DMS79 treated with DMSO at 0.1 percent for 48 hours (cell line): ENCODE measurements around the gene TRIM40.

Experiments used
- DNase-seq: peaks from one replicate; lab custom pipeline; 2025; lab: John Stamatoyannopoulos, UW

The TRIM40 gene

DNA sequence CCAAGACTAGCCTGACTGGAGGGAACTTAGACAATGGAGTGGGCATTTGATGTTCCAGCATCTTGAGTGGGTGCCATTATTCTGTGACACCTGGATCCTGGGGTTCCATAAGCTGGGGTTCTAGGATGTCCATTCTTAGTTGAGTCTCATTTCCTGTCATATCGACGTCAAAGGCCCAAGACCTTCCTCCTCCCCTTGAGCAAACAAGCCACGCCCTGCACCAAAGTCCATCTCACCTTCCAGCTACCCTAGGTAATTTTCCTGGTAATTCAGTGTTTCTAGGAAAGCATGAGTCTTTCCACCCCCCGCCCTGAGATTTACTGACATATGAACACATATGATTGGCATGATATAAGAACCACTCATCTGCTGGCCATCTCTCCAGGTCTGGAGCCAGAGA, at the start of gene TRIM40:
TSS of gene TRIM40 (plus strand) at position 384 of the 400 bp plus-strand sequence. CDS start 897 bp downstream, outside the sequence.
- DNase-seq = no peak

- DNase-seq = no peak
These were observed 48.1 kb upstream of the TRIM40 start for GRCh38 chr6:30087876-30088275.

DNA sequence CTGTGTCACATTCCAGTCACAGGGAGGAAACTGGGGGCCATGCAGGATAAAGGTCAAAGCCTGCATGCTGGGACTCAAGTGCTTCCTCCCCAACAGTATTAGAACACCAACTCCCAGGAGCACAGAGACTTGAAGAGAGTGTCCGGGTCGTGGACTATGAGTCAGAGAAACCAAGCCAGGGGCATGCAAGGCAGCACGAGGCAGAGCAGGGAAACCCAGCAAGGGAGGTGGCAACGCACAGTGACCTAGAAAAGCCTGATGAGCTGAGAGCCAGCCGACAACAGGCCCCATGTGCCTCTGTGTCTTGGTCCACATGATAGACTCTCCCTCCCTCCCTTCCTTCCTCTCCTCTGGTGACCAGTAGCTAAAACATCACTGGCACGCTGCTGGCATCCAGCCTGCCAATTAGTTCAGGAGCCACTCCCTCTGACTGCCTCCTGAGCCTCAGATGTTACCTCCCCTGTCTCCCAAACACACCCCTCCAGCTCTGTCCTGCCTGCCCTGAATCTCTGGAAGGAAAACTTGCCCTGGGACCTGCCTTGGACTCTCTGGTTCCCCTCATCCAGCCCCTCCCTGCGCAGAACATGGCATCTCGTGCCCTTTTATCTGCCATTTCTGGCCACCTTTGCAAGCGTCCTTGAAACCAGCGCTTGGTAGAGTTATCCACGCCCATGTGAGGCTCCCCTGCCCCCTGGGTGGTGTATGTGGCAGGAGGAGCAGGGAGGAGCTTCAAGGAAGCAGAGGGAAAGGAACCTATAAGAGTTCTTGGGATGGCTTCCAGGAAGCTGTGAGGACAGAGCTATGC, 44.2 kb upstream of the TRIM40 start:
- DNase-seq = no peak

DNA sequence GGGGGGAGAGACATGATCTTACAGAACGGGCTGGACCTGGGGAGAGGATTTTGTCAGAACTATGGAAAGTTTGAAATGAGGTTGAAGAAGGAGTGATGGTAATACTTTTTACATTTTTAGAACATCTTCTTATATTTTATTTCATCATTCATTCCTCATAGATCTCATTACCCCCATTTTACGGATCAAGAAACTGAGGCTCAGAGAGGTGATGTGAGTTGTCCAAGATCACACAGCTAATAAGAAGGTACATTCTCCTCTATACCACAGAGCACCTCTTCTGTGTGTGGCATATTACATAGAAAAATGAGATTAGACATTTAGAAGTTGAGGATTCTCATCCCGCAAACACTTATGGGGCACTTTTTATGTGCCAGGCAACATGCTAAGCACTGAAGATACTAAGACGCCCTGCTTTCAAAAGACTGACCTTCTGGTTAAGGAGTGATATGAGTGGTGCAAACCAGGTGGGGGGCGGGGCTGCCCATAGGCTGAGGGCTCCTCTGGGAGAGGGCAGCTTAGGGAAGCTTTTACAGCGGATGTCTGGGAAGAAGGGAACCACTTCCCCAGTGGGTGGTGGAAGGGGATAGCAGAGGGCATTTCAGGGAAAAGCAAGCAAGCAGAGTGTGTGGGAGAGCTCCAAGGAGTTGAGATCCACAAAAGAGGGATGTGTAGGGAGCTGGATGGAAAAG, 42.9 kb upstream of the TRIM40 start:
- no peak for DNase-seq

DNA sequence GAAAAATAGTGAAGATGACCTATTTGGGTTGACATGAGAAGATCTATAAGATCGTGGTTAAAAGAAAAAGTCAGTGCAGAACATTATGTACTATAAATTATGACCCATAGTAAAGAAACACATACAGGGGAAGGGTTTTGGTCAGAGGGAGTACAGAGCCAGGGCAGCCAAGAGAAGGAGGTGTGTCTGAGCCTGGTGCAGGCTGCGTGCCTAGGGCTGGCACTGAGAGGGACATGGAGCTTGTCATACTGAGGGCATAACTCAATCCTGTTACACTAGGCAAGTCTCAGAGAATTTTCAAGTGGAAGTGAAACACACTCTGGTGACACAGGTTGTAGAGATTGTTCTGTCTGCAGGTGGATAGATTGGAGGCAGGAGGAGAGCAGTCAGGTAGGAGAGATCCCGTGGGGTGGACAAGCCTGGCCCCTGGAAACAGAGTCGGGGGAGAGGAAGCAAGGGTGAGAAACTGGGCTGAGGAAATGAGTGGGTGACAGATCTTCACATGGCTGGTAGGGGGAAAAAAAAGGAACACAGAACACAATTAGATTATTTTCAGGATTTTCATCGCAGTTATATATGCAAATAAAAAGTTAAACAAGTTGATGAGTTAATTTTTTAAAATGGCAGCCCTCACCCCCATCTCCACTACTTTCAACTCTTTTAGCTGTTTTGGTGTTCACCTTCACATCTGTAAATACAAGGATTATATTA, 41.8 kb upstream of the TRIM40 start:
- DNase-seq = no peak

- no peak for DNase-seq
These were observed 39.1 kb upstream of the TRIM40 start for GRCh38 chr6:30096829-30097228.

GRCh38 chr6:30097902-30098768, 37.8 kb upstream of the TRIM40 start:
- DNase-seq = no peak

- no peak for DNase-seq
These were observed 35.8 kb upstream of the TRIM40 start for GRCh38 chr6:30100154-30100553.

- DNase-seq = peak; percentile 9
These were observed 35.1 kb upstream of the TRIM40 start for GRCh38 chr6:30100585-30101443.

DNA sequence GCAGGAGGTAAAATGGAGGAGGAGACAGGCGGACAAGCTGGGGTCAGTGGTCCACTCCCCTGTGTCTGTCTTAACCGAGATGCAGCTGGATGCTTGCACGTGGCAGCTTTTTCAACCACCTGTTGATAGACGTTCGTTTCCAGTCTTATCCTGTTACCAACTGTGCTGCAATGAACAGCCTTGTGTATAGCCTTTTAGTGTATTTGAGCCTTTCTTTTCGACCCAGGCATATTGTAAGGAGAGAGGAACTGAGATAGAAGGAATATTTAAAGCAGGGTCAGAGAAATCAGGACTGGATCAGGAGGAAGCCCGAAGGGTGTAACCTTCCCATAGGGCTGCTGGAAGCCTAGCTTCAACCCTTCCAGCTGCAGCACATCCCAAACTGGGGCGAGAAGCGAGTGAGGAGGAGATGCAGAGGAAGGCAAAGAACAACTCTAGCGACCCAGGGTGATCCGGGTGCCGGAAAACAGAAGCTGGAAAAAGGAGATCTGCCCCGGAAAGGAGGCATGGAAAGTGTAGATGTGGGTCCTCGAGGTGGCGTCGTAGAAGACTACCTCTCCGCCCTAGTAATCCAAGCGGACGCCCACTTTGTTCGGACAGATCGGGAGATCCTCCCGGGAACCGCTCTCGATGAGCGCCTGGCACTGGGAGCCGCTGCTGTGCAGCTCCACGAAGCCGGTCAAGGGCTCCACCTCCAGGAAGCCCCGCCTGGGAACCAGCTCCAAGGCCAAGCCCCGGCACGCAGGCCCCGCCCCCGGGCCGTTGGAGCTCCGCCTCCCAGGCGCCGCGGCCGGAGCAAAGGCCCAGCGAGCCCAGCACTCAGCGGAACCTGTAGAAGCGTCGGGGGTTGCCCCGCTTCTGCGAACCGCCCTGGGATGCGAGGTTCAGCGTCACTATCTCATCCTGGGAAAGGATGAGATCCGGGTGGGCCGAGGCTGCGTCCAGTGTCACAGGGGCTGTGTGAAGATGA, 34.2 kb upstream of the TRIM40 start:
- no peak for DNase-seq

DNA sequence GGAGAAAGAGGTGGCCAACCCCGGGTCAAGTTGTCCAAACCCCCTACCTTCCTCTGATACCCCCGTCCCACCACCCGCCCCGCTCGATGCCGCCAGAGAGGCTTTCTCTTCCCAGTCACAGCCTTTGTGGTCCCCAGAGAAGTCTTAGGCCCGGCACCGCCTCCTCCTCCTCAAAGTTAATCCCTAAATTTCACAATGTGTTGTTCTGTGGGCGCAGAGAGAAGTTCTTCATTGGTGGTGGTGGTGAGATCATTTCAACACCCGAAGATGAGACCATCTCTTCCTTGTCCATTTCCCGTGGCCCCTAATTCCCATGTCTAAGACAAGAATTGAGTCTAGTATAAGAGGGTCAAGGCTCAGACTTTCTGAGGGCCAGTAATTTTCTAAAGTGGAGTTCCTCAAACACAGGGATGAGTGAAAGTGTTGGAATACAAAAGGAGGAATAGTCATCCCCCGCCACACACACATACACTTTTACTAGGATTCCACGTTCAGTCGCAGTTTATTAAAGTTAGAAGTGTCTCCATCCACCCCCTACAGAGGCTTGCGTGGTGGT, 33.4 kb upstream of the TRIM40 start:
- DNase-seq = no peak

DNA sequence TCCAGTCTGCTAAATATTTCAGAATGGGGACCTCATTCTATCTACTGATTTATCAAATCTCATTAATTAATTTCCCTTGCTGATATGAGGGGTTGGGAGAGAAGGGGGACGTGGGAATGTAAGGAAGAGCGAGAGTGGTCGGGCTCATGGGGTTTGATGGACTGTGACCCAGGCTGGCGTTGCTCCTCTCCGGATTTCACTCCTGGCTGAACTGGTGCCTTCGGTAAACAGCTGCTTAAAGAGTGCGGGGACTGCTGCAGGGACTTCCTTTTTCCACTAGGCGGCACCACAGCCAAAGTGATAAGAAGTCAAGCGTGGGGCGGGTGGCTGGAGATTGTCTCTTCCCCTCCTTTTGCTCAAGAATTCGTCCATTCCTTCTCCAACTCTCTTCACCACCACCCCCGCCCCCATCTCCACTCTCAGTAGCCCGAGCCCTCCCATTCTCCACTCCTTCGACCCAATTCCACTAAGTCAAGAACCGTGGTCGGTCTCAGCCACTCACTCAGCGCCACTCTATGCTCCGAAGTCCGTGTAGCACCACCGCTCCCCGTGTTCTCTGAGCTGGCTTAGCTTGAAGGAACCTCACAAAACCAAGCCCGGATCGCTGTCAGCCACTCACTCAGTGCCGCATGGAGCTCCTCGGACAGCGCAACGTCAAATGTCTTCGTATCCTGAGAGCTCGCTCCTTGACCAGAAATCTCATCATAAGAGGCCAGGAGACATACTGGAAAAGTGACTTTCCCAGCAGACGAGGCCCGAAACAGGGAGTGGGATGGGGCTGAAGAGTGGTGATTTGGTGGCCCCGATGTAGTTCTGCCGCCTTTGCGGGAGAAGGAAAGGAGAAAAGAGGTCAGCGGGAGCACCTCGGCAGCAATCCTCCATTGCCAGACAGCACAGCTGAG, 32.7 kb upstream of the TRIM40 start:
- peak; percentile 80 for DNase-seq

DNA sequence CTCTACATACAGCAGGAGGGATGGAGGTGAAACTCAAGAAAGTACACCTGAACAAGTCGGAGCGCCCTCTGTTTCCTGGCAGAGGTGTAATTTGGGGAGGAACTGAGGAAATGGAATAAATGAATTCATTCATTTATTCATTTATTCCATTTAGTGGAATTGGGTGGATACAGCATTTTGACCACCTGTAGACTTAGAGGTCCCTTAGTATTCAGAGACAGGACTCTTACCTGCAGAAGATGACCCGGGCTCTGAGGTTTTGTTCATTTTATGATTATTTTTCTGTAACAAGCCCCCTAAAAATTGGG, 32.1 kb upstream of the TRIM40 start:
- no peak for DNase-seq

GRCh38 chr6:30104661-30105060, 31.3 kb upstream of the TRIM40 start:
- DNase-seq = no peak

DNA sequence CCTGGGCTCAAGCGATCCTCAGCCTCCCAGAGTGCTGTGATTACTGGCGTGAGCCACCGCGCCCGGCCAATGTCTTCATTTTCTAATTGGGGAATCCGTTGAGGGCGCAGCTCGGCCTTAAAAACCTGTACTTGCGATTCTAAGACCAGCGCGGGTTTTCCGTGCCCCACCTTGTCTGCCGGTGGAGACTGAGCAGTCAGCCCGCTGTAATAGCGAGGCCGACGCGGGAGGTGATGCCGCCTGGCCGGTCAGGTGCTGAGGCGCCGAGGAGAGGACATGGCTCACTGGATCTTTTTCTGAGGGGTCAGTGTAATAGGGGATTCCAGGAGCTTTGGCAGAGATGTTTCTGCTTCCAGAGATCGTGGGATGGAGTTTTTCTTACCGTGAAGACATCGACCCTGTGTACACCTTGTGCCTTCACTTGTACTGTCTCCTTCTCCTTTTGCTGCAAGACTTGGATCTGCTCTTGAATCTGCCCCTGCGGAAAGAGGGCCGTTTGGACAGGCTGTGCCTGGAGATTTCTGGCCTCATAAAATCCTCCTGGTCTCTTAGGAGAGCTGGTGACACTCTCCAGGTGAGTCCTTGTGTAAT, 24.6 kb upstream of the TRIM40 start:
- DNase-seq = no peak

- no peak for DNase-seq
These were observed 23.4 kb upstream of the TRIM40 start for GRCh38 chr6:30112402-30112994.

GRCh38 chr6:30113003-30113759, 22.8 kb upstream of the TRIM40 start, which contains the start of gene TRIM31:
TSS of gene TRIM31 (minus strand) at chr6:30113090. CDS start at chr6:30112805, 285 bp downstream.
- DNase-seq = no peak
